ENCODE results near the gene PHACTR4. TPM values are rescaled to one million over a fixed set of nuclear protein-coding genes. Genes with fewer than 3 reads are reported as not detected.
"Not testable (repeated sequence)": the region's sequence is repeated elsewhere in the genome, so short reads cannot be mapped to it uniquely, and the experiment has no call there.

The PHACTR4 gene
- total RNA-seq, 1 experiment from 2014 or later = 9.1 TPM

GRCh38 chr1:28466226-28466778, 96.8 kb downstream of the PHACTR4 start:
- H3K36me3 ChIP-seq (ENCODE audit: low read depth, low read length) = peaks cover 10% of the 10 kb centered on the region; the same call in 1 of the 2 replicates
- DNase-seq (no peak), ATAC-seq (no peak)
- TF ChIP-seq EZH2 (IDR thresholded peaks at IDR 0.05; ENCODE audit: low read length, unreplicated experiment) (no peak), EZH2phosphoT487 (IDR thresholded peaks at IDR 0.05; ENCODE audit: borderline replicate concordance, low read length) (no peak), CTCF (conservative IDR thresholded peaks at IDR 0.05; ENCODE audit: low read depth, low read length) (no peak)
- BruUV-seq (replicated peaks) = no TSS peak
- H3K4me3 ChIP-seq (ENCODE audit: low read length) = no peak overlapping the region
- intact Hi-C loops (cut with micrococcal nuclease) = no loop called here
- POLR2A ChIA-PET (ENCODE audit: unreplicated experiment) = no interaction called here
- CTCF ChIA-PET = no interaction called here
- no peaks in the 10 kb centered on the region for H3K9me2 ChIP-seq (replicated peaks; ENCODE audit: low read length)
- H3K9ac ChIP-seq (ENCODE audit: low read length) = no peak overlapping the region
- H3K27ac ChIP-seq (ENCODE audit: low read length) = no peak overlapping the region
- H4K20me1 ChIP-seq (ENCODE audit: low read length) = no peaks in the 10 kb centered on the region
- no peaks in the 10 kb centered on the region for H3K27me3 ChIP-seq (ENCODE audit: low read length)
- H2AFZ ChIP-seq (ENCODE audit: low read length) = no peak overlapping the region
- H3K4me2 ChIP-seq (ENCODE audit: low read length) = no peak overlapping the region
- no peaks in the 10 kb centered on the region for H3F3A ChIP-seq (ENCODE audit: low read length, unreplicated experiment)
- 0 out of 2 replicates have a peak, but pooled peaks cover 2% of the 10 kb centered on the region for H3K4me1 ChIP-seq (ENCODE audit: insufficient read depth, low read length)
- no peaks in the 10 kb centered on the region for H3K79me2 ChIP-seq (ENCODE audit: low read length)
- H3K9me3 ChIP-seq (ENCODE audit: low read length) = no peaks in the 10 kb centered on the region

GRCh38 chr1:28470146-28470545, 100.6 kb downstream of the PHACTR4 start:
- H3K36me3 ChIP-seq (ENCODE audit: low read depth, low read length) = peaks cover 5% of the 10 kb centered on the region; the same call in 1 of the 2 replicates
- no peaks in the 10 kb centered on the region for H3K79me2 ChIP-seq (ENCODE audit: low read length)
- CTCF ChIA-PET = interaction anchor here (0.6 kb wide), 1 partner anchor 221 kb away, joined by 3 read pairs; no protein-coding TSS in a partner anchor
- no peaks in the 10 kb centered on the region for H3K9me3 ChIP-seq (ENCODE audit: low read length)
- H3K27me3 ChIP-seq (ENCODE audit: low read length) = no peaks in the 10 kb centered on the region
- H4K20me1 ChIP-seq (ENCODE audit: low read length) = no peaks in the 10 kb centered on the region
- DNase-seq (no peak), ATAC-seq (no peak)
- H3K4me3 ChIP-seq (ENCODE audit: low read length) = no peak overlapping the region
- no peaks in the 10 kb centered on the region for H3K9me2 ChIP-seq (replicated peaks; ENCODE audit: low read length)
- H3K9ac ChIP-seq (ENCODE audit: low read length) = no peak overlapping the region
- H2AFZ ChIP-seq (ENCODE audit: low read length) = no peak overlapping the region
- POLR2A ChIA-PET (ENCODE audit: unreplicated experiment) = no interaction called here
- no peak overlapping the region for H3K27ac ChIP-seq (ENCODE audit: low read length)
- BruUV-seq (replicated peaks) = no TSS peak
- H3F3A ChIP-seq (ENCODE audit: low read length, unreplicated experiment) = no peaks in the 10 kb centered on the region
- H3K4me1 ChIP-seq (ENCODE audit: insufficient read depth, low read length) = 0 out of 2 replicates have a peak, but pooled peaks cover 6% of the 10 kb centered on the region
- H3K4me2 ChIP-seq (ENCODE audit: low read length) = no peak overlapping the region
- intact Hi-C loops (cut with micrococcal nuclease) = no loop called here
- TF ChIP-seq EZH2 (IDR thresholded peaks at IDR 0.05; ENCODE audit: low read length, unreplicated experiment) (no peak), CTCF (conservative IDR thresholded peaks at IDR 0.05; ENCODE audit: low read depth, low read length) (no peak), EZH2phosphoT487 (IDR thresholded peaks at IDR 0.05; ENCODE audit: borderline replicate concordance, low read length) (no peak)

GRCh38 chr1:28479497-28479896, 110.0 kb downstream of the PHACTR4 start:
- POLR2A ChIA-PET (ENCODE audit: unreplicated experiment); DNase-seq: not testable (repeated sequence)

More at GRCh38 chr1:28479497-28479896, 110.0 kb downstream of the PHACTR4 start:
- H2AFZ ChIP-seq (ENCODE audit: low read length); H3K4me1 ChIP-seq (ENCODE audit: insufficient read depth, low read length); H3K9me3 ChIP-seq (ENCODE audit: low read length); H3K9me2 ChIP-seq (replicated peaks; ENCODE audit: low read length); H3K27ac ChIP-seq (ENCODE audit: low read length); CTCF ChIA-PET; H3K79me2 ChIP-seq (ENCODE audit: low read length); ATAC-seq; H3K27me3 ChIP-seq (ENCODE audit: low read length); H3K9ac ChIP-seq (ENCODE audit: low read length); BruUV-seq (replicated peaks); H3F3A ChIP-seq (ENCODE audit: low read length, unreplicated experiment); H4K20me1 ChIP-seq (ENCODE audit: low read length); H3K4me2 ChIP-seq (ENCODE audit: low read length); intact Hi-C loops (cut with micrococcal nuclease); H3K4me3 ChIP-seq (ENCODE audit: low read length): not testable (repeated sequence)
- H3K36me3 ChIP-seq (ENCODE audit: low read depth, low read length) = peaks cover 31% of the 10 kb centered on the region
